A673 (cell line): ENCODE data around the gene SLC35G6.

Experiments used
- CTCF ChIP-seq: fragments of 300-800, 200-600 bp; sonication (generic); conservative IDR thresholded peaks from 2 replicates; pipeline ENCODE4 v1.5.1; 2017; ENCODE audit warnings: low read depth, mild to moderate bottlenecking, antibody characterized with exemption, low read length, moderate library complexity, mixed read lengths
- EZH2 ChIP-seq: fragments of 200-600 bp; sonication (generic); IDR thresholded peaks from 2 replicates; pipeline ENCODE4 v1.6.1; 2017; ENCODE audit warnings: borderline replicate concordance, low read depth, mild to moderate bottlenecking, mixed read lengths, antibody characterized with exemption, low read length; ENCODE audit not compliant: poor library complexity, severe bottlenecking

DNA sequence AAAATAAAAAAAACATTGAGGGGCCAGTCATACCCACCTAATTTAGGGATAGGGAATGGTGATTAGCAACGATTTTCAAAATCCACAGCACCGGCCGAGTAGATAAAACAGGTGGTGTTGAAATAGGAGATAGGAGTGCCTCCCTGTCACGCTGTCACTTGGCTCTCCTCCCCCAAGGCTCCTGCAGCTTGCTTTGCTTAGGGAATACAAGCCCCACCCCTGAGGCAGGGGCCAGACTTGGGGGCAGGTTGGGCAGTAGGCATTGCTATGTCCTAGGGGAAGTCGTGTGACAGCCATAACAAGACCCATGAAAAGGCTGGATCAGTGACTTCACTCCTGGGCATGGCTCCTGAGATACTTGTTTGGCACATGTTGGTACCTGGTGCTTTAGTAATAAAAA lies 28.7 kb downstream of the SLC35G6 start:
- no peak for TF ChIP-seq EZH2
- no peak for TF ChIP-seq CTCF
